NCI-H128 (cell line): ENCODE measurements around the gene MMP25.
"Not testable (repeated sequence)": the region's sequence is repeated elsewhere in the genome, so short reads cannot be mapped to it uniquely, and the experiment has no call there.

Experiments used
- DNase-seq: peaks from one replicate; lab custom pipeline; 2025; ENCODE audit not compliant: unreplicated experiment; lab: John Stamatoyannopoulos, UW

The MMP25 gene

GRCh38 chr16:3054965-3055733 lies 8.8 kb downstream of the MMP25 start:
- no peak for DNase-seq

- not testable (repeated sequence) for DNase-seq
Measured at GRCh38 chr16:3055734-3056115, 9.4 kb downstream of the MMP25 start.

GRCh38 chr16:3056336-3057180 lies 10.2 kb downstream of the MMP25 start:
- DNase-seq, result no peak

GRCh38 chr16:3057181-3058138 lies 11.1 kb downstream of the MMP25 start:
- no peak for DNase-seq

GRCh38 chr16:3058139-3059030 lies 12.0 kb downstream of the MMP25 start:
- DNase-seq, result no peak

GRCh38 chr16:3059041-3059722 lies 12.8 kb downstream of the MMP25 start:
- peak; percentile 32 for DNase-seq

GRCh38 chr16:3059723-3060242 lies 13.4 kb downstream of the MMP25 start:
- DNase-seq, result no peak

GRCh38 chr16:3060339-3061127 lies 14.2 kb downstream of the MMP25 start:
- no peak for DNase-seq

- no peak for DNase-seq
Measured at GRCh38 chr16:3062553-3062952, 16.2 kb downstream of the MMP25 start.

- no peak for DNase-seq
Measured at GRCh38 chr16:3063625-3064386, 17.4 kb downstream of the MMP25 start.

GRCh38 chr16:3065069-3065741 lies 18.8 kb downstream of the MMP25 start, which contains the start of gene IL32:
IL32 (plus strand) TSS chr16:3065640; CDS start chr16:3065812, 172 bp downstream.
- no peak for DNase-seq

- no peak for DNase-seq
Measured at GRCh38 chr16:3065742-3066439, 19.5 kb downstream of the MMP25 start.

- no peak for DNase-seq
Measured at GRCh38 chr16:3066440-3066748, 20.0 kb downstream of the MMP25 start.

GRCh38 chr16:3068487-3068886 lies 22.1 kb downstream of the MMP25 start:
- no peak for DNase-seq

- not testable (repeated sequence) for DNase-seq
Measured at GRCh38 chr16:3069146-3069545, 22.8 kb downstream of the MMP25 start.

GRCh38 chr16:3070608-3071111 lies 24.3 kb downstream of the MMP25 start:
- no peak for DNase-seq
